ENCODE data around the gene ACY1. TPM values are rescaled to one million over a fixed set of nuclear protein-coding genes. Genes with fewer than 3 reads are reported as not detected.
"Not testable (repeated sequence)": the region's sequence is repeated elsewhere in the genome, so short reads cannot be mapped to it uniquely, and the experiment has no call there.

ACY1 gene
- total and polyA plus RNA-seq, 4 experiments from 2014 or later, result 7.7 to 14.9 (median 9.9) TPM

- Mint-ChIP-seq H3K36me3 (no peaks in the 10 kb centered on the region), H3K4me3 (no peak overlapping the region), H3K27ac (no peak overlapping the region), H3K27me3 (no peaks in the 10 kb centered on the region), H3K9me3 (no peaks in the 10 kb centered on the region), H3K4me1 (no peaks in the 10 kb centered on the region)
- intact Hi-C loops (cut with micrococcal nuclease), result no loop called here
- Histone ChIP-seq H3K9me3 (ENCODE audit: control insufficient read depth in 1 of 2, low read length in 2 of 2) (no peaks in the 10 kb centered on the region), H3K27ac (ENCODE audit: low read depth, low read length) (no peak overlapping the region), H3K4me1 (ENCODE audit: insufficient read depth, low read length) (no peaks in the 10 kb centered on the region), H3K4me3 (ENCODE audit: low read length in 2 of 2) (no peak overlapping the region), H3K36me3 (ENCODE audit: insufficient read depth, low read length) (no peaks in the 10 kb centered on the region), H3K27me3 (ENCODE audit: insufficient read depth, low read length) (no peaks in the 10 kb centered on the region)
- ChIA-PET CTCF (ENCODE audit: partially characterized antibody) (interaction anchor here (2.9 kb wide), 1 partner anchor 31 kb away, joined by 13 read pairs; no protein-coding TSS in a partner anchor), POLR2A (ENCODE audit: partially characterized antibody) (interaction anchor here (0.6 kb wide), 1 partner anchor 245 kb away, joined by 3 read pairs; no protein-coding TSS in a partner anchor)
- no peak for DNase-seq
Measured at GRCh38 chr3:52032702-52033408, 49.5 kb downstream of the ACY1 start.

DNA sequence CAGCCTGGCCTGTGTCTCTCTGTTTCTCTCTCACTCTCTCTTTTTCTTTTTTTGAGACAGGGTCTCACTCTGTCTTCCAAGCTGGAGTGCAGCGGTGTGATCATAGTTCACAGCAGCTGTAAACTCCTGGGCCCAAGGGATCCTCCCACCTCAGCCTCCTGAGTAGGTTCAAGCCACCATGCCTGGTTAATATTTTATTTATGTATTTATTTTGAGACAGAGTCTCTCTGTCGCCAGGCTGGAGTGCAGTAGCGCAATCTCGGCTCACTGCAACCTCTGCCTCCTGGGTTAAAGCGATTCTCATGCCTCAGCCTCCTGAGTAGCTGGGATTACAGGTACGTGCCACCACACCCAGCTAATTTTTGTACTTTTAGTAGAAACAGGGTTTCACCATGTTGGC, 50.4 kb downstream of the ACY1 start:
- H3K9me3 ChIP-seq (ENCODE audit: control insufficient read depth in 1 of 2, low read length in 2 of 2); H3K27ac ChIP-seq (ENCODE audit: low read depth, low read length); H3K9me3 Mint-ChIP-seq; H3K36me3 Mint-ChIP-seq; H3K4me3 ChIP-seq (ENCODE audit: low read length in 2 of 2); H3K4me3 Mint-ChIP-seq; H3K4me1 Mint-ChIP-seq; POLR2A ChIA-PET (ENCODE audit: partially characterized antibody); H3K27me3 ChIP-seq (ENCODE audit: insufficient read depth, low read length); H3K4me1 ChIP-seq (ENCODE audit: insufficient read depth, low read length); DNase-seq; intact Hi-C loops (cut with micrococcal nuclease); H3K36me3 ChIP-seq (ENCODE audit: insufficient read depth, low read length); H3K27me3 Mint-ChIP-seq: not testable (repeated sequence)
- CTCF ChIA-PET (ENCODE audit: partially characterized antibody), result interaction anchor here (2.9 kb wide), 1 partner anchor 32 kb away, joined by 13 read pairs; no protein-coding TSS in a partner anchor
- peak overlapping the region in 1 of 7 donors; percentile 62 for H3K27ac Mint-ChIP-seq

- intact Hi-C loops (cut with micrococcal nuclease), result no loop called here
- H3K4me1 ChIP-seq (ENCODE audit: insufficient read depth, low read length), result no peaks in the 10 kb centered on the region
- Mint-ChIP-seq H3K27me3 (no peaks in the 10 kb centered on the region), H3K36me3 (no peaks in the 10 kb centered on the region), H3K4me1 (no peaks in the 10 kb centered on the region), H3K9me3 (no peaks in the 10 kb centered on the region), H3K4me3 (no peak overlapping the region), H3K27ac (peak overlapping the region in 1 of 7 donors; percentile 42)
- H3K27ac ChIP-seq (ENCODE audit: low read depth, low read length), result no peak overlapping the region
- H3K4me3 ChIP-seq (ENCODE audit: low read length in 2 of 2), result no peak overlapping the region
- DNase-seq, result no peak
- no peaks in the 10 kb centered on the region for H3K9me3 ChIP-seq (ENCODE audit: control insufficient read depth in 1 of 2, low read length in 2 of 2)
- CTCF ChIA-PET (ENCODE audit: partially characterized antibody), result no interaction called here
- H3K36me3 ChIP-seq (ENCODE audit: insufficient read depth, low read length), result no peaks in the 10 kb centered on the region
- POLR2A ChIA-PET (ENCODE audit: partially characterized antibody), result no interaction called here
- no peaks in the 10 kb centered on the region for H3K27me3 ChIP-seq (ENCODE audit: insufficient read depth, low read length)
Measured at GRCh38 chr3:52034212-52034611, 50.9 kb downstream of the ACY1 start.

DNA sequence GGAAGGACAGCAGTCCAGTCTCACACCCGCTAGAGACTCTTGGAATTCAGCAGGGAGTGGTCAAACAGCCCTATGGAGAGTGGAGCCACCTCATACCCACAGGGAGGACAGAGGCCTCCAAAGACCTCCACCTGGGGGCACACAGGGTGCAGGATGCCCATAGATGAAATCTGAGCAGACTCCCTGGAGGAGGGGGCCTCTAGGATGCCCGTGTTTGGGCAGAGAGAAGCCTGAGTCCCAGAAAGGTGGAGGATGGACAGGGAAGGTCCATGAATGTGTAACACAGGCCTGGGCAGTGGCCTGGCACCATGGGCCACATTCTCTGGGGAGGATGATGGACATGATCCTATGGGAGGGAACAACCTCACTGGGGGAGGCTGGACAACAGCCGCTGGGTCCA, 51.3 kb downstream of the ACY1 start:
- Histone ChIP-seq H3K9me3 (ENCODE audit: control insufficient read depth in 1 of 2, low read length in 2 of 2) (no peaks in the 10 kb centered on the region), H3K4me3 (ENCODE audit: low read length in 2 of 2) (no peak overlapping the region), H3K4me1 (ENCODE audit: insufficient read depth, low read length) (no peaks in the 10 kb centered on the region), H3K27ac (ENCODE audit: low read depth, low read length) (no peak overlapping the region), H3K27me3 (ENCODE audit: insufficient read depth, low read length) (no peaks in the 10 kb centered on the region), H3K36me3 (ENCODE audit: insufficient read depth, low read length) (no peaks in the 10 kb centered on the region)
- Mint-ChIP-seq H3K36me3 (no peaks in the 10 kb centered on the region), H3K27ac (peak overlapping the region in 1 of 7 donors; percentile 42), H3K4me1 (no peaks in the 10 kb centered on the region), H3K27me3 (no peaks in the 10 kb centered on the region), H3K4me3 (no peak overlapping the region), H3K9me3 (no peaks in the 10 kb centered on the region)
- intact Hi-C loops (cut with micrococcal nuclease), result no loop called here
- ChIA-PET CTCF (ENCODE audit: partially characterized antibody) (interaction anchor here (4.5 kb wide), 1 partner anchor 20 kb away, joined by 49 read pairs; the partner anchor contains the start of gene DUSP7), POLR2A (ENCODE audit: partially characterized antibody) (no interaction called here)
- DNase-seq, result no peak

GRCh38 chr3:52036222-52036694, 52.9 kb downstream of the ACY1 start:
- Mint-ChIP-seq H3K4me3 (no peak overlapping the region), H3K9me3 (no peaks in the 10 kb centered on the region), H3K27ac (peak overlapping the region in 1 of 7 donors; percentile 30), H3K36me3 (no peaks in the 10 kb centered on the region), H3K4me1 (peaks cover 0 to 6% (median 0%) of the 10 kb centered on the region in 4 donors), H3K27me3 (no peaks in the 10 kb centered on the region)
- intact Hi-C loops (cut with micrococcal nuclease), result loop anchor here (1.0 kb wide), 1 partner anchor 108 kb away; no protein-coding TSS in a partner anchor
- H3K9me3 ChIP-seq (ENCODE audit: control insufficient read depth in 1 of 2, low read length in 2 of 2), result no peaks in the 10 kb centered on the region
- no peak overlapping the region for H3K4me3 ChIP-seq (ENCODE audit: low read length in 2 of 2)
- H3K36me3 ChIP-seq (ENCODE audit: insufficient read depth, low read length), result no peaks in the 10 kb centered on the region
- DNase-seq, result no peak
- no peaks in the 10 kb centered on the region for H3K27me3 ChIP-seq (ENCODE audit: insufficient read depth, low read length)
- H3K4me1 ChIP-seq (ENCODE audit: insufficient read depth, low read length), result no peaks in the 10 kb centered on the region
- ChIA-PET POLR2A (ENCODE audit: partially characterized antibody) (interaction anchor here (1.4 to 1.6 kb wide), 3 partner anchors 16 to 21 kb away, joined by 5 to 8 read pairs (median 5); partner anchors contain the start of gene DUSP7), CTCF (ENCODE audit: partially characterized antibody) (interaction anchor here (0.7 to 4.5 kb wide), 12 partner anchors 9 to 181 kb away, joined by 3 to 49 read pairs (median 5); partner anchors contain the start of gene DUSP7)
- H3K27ac ChIP-seq (ENCODE audit: low read depth, low read length), result no peak overlapping the region

DNA sequence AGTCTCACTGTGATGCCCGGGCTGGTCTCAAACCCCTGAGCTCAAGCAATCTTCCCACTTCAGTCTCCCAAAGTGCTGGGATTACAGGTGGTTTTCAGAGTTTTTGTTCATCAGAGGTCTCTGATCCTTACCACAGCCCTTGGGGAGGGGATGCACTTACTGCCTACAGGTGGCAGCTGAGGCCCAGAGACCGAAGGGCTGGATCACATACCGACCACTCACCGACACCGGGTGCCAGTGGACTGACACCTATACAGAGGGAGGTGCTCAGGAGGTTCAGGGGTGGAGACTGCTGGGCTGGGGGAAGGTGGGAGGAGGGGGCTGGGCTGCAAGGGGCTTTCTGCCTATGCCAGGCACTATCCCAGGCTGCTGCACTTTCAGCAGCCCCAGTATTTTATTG, 53.5 kb downstream of the ACY1 start:
- Mint-ChIP-seq H3K4me3 (no peak overlapping the region), H3K36me3 (no peaks in the 10 kb centered on the region), H3K9me3 (no peaks in the 10 kb centered on the region), H3K27me3 (no peaks in the 10 kb centered on the region), H3K27ac (peak overlapping the region in 1 of 7 donors; percentile 59), H3K4me1 (peaks cover 0 to 12% (median 3%) of the 10 kb centered on the region in 4 donors)
- no peaks in the 10 kb centered on the region for H3K9me3 ChIP-seq (ENCODE audit: control insufficient read depth in 1 of 2, low read length in 2 of 2)
- intact Hi-C loops (cut with micrococcal nuclease), result loop anchor here (1.0 kb wide), 2 partner anchors 86 to 107 kb away; no protein-coding TSS in a partner anchor
- no peak overlapping the region for H3K4me3 ChIP-seq (ENCODE audit: low read length in 2 of 2)
- H3K36me3 ChIP-seq (ENCODE audit: insufficient read depth, low read length), result no peaks in the 10 kb centered on the region
- H3K27ac ChIP-seq (ENCODE audit: low read depth, low read length), result no peak overlapping the region
- H3K4me1 ChIP-seq (ENCODE audit: insufficient read depth, low read length), result no peaks in the 10 kb centered on the region
- DNase-seq, result peak in 4 of 5 donors; percentile 22 to 28 (median 24)
- POLR2A ChIA-PET (ENCODE audit: partially characterized antibody), result interaction anchor here (1.4 to 1.6 kb wide), 3 partner anchors 16 to 20 kb away, joined by 5 to 8 read pairs (median 5); partner anchors contain the start of gene DUSP7
- no peaks in the 10 kb centered on the region for H3K27me3 ChIP-seq (ENCODE audit: insufficient read depth, low read length)
- CTCF ChIA-PET (ENCODE audit: partially characterized antibody), result interaction anchor here (0.7 to 4.5 kb wide), 12 partner anchors 10 to 180 kb away, joined by 3 to 49 read pairs (median 5); partner anchors contain the start of gene DUSP7

DNA sequence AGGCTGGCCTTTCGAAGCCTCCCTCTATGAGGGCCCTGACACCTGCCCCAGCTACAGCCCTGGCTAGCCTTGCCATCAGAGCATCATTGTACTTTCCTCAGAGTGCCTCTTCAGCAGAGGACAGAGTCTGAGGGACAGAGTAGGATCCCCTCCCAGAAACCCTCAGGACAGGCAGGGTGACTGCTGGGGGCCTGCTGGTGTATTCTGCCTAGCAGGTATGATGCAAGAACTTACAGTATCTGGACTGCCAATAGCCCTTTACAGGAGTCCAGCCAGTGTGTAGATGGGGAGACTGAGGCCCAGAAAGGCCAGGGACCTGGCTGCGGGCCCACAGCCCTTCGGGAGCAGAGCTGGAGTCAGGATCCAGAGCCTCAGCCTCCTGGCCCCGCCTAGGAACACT, 54.0 kb downstream of the ACY1 start:
- no peaks in the 10 kb centered on the region for H3K27me3 ChIP-seq (ENCODE audit: insufficient read depth, low read length)
- H3K9me3 Mint-ChIP-seq, result no peaks in the 10 kb centered on the region
- ChIA-PET CTCF (ENCODE audit: partially characterized antibody) (interaction anchor here (1.4 to 4.5 kb wide), 6 partner anchors 17 to 180 kb away, joined by 4 to 49 read pairs (median 12); partner anchors contain the start of gene DUSP7), POLR2A (ENCODE audit: partially characterized antibody) (interaction anchor here (1.4 to 1.6 kb wide), 2 partner anchors 15 to 20 kb away, joined by 5 read pairs; no protein-coding TSS in a partner anchor)
- H3K27ac ChIP-seq (ENCODE audit: low read depth, low read length), result no peak overlapping the region
- peak overlapping the region in 1 of 7 donors; percentile 47 for H3K27ac Mint-ChIP-seq
- no peaks in the 10 kb centered on the region for H3K27me3 Mint-ChIP-seq
- no peak overlapping the region for H3K4me3 Mint-ChIP-seq
- H3K9me3 ChIP-seq (ENCODE audit: control insufficient read depth in 1 of 2, low read length in 2 of 2), result no peaks in the 10 kb centered on the region
- H3K4me1 Mint-ChIP-seq, result peaks cover 2 to 16% (median 6%) of the 10 kb centered on the region in 4 donors
- H3K36me3 Mint-ChIP-seq, result no peaks in the 10 kb centered on the region
- intact Hi-C loops (cut with micrococcal nuclease), result loop anchor here (1.0 kb wide), 1 partner anchor 86 kb away; no protein-coding TSS in a partner anchor
- H3K36me3 ChIP-seq (ENCODE audit: insufficient read depth, low read length), result no peaks in the 10 kb centered on the region
- H3K4me1 ChIP-seq (ENCODE audit: insufficient read depth, low read length), result no peaks in the 10 kb centered on the region
- H3K4me3 ChIP-seq (ENCODE audit: low read length in 2 of 2), result no peak overlapping the region
- DNase-seq, result no peak

Measured in CD4-positive, alpha-beta memory T cell (primary cell).